NCI-H524 treated with DMSO at 0.1 percent for 48 hours (cell line): Measurements from ENCODE around the gene SERPINA10.
"Not testable (repeated sequence)": the region's sequence is repeated elsewhere in the genome, so short reads cannot be mapped to it uniquely, and the experiment has no call there.

Experiments
- DNase-seq: peaks from one replicate; lab custom pipeline; 2025; lab: John Stamatoyannopoulos, UW

Gene SERPINA10

GRCh38 chr14:94282991-94283723, 9.9 kb downstream of the SERPINA10 start:
- DNase-seq, result no peak

GRCh38 chr14:94278731-94279130, 14.3 kb downstream of the SERPINA10 start:
- DNase-seq, result no peak

- not testable (repeated sequence) for DNase-seq
These were observed 16.0 kb downstream of the SERPINA10 start for GRCh38 chr14:94276898-94277561.

GRCh38 chr14:94269156-94269555, 23.9 kb downstream of the SERPINA10 start:
- no peak for DNase-seq

- not testable (repeated sequence) for DNase-seq
These were observed 24.5 kb downstream of the SERPINA10 start for GRCh38 chr14:94268582-94268981.

- no peak for DNase-seq
These were observed 25.7 kb downstream of the SERPINA10 start for GRCh38 chr14:94267352-94267751.

- DNase-seq, result not testable (repeated sequence)
These were observed 28.9 kb downstream of the SERPINA10 start for GRCh38 chr14:94264195-94264594.

- DNase-seq, result no peak
These were observed 48.9 kb downstream of the SERPINA10 start for GRCh38 chr14:94244182-94244581.

- DNase-seq, result no peak
These were observed 53.7 kb downstream of the SERPINA10 start for GRCh38 chr14:94239406-94239805.

GRCh38 chr14:94237983-94238382, 55.1 kb downstream of the SERPINA10 start:
- no peak for DNase-seq

GRCh38 chr14:94237046-94237445, 56.0 kb downstream of the SERPINA10 start:
- no peak for DNase-seq
